Measurements from ENCODE around the gene CPTP. TPM values are rescaled to one million over a fixed set of nuclear protein-coding genes. Genes with fewer than 3 reads are reported as not detected.
A peak's percentile ranks its signal among the peaks of the same experiment; 100 is the strongest.

The CPTP gene
- total and polyA plus RNA-seq, 2 of the 13 experiments (the other 11 are each of a cell fraction or from before 2014, with no cell fraction given) = 5.5 to 9.3 TPM

DNA sequence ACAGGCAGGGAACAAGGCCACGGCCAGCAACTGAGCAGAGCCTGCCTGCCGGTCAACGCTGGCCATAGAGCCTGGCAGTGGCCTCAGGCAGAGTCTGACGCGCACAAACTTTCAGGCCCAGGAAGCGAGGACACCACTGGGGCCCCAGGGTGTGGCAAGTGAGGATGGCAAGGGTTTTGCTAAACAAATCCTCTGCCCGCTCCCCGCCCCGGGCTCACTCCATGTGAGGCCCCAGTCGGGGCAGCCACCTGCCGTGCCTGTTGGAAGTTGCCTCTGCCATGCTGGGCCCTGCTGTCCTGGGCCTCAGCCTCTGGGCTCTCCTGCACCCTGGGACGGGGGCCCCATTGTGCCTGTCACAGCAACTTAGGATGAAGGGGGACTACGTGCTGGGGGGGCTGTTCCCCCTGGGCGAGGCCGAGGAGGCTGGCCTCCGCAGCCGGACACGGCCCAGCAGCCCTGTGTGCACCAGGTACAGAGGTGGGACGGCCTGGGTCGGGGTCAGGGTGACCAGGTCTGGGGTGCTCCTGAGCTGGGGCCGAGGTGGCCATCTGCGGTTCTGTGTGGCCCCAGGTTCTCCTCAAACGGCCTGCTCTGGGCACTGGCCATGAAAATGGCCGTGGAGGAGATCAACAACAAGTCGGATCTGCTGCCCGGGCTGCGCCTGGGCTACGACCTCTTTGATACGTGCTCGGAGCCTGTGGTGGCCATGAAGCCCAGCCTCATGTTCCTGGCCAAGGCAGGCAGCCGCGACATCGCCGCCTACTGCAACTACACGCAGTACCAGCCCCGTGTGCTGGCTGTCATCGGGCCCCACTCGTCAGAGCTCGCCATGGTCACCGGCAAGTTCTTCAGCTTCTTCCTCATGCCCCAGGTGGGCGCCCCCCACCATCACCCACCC is 6.7 kb downstream of the CPTP start, which contains the start of gene TAS1R3 (continued):
- peak; percentile 37; the same call in 1 of the 2 replicates for TF ChIP-seq ZNF609 (CRISPR knock-in tag; IDR thresholded peaks at IDR 0.05; ENCODE audit: borderline replicate concordance)
- TF ChIP-seq POLR2A (IDR thresholded peaks at IDR 0.05; ENCODE audit: insufficient read depth in 1 of 2, low read depth in 2 of 2, low read length in 2 of 2) = no peak
- peak; percentile 59 for TF ChIP-seq HIC2 (CRISPR knock-in tag; IDR thresholded peaks at IDR 0.05; ENCODE audit: low read depth)
- TF ChIP-seq ZNF615 (CRISPR knock-in tag; IDR thresholded peaks at IDR 0.05; ENCODE audit: borderline replicate concordance) = no peak
- no peak for TF ChIP-seq TCF7L2 (IDR thresholded peaks at IDR 0.05; ENCODE audit: low read depth, low read length)
- TF ChIP-seq PHB2 (IDR thresholded peaks at IDR 0.05; ENCODE audit: partially characterized antibody) = no peak
- TF ChIP-seq RFX5 (IDR thresholded peaks at IDR 0.05; ENCODE audit: low read depth, low read length) = no peak
- TF ChIP-seq ZNF672 (CRISPR knock-in tag; IDR thresholded peaks at IDR 0.05) = peak; percentile 41; the same call in 1 of the 2 replicates
- no peak for TF ChIP-seq ZNF17 (CRISPR knock-in tag; IDR thresholded peaks at IDR 0.05)
- TF ChIP-seq ZFYVE20 (CRISPR knock-in tag; IDR thresholded peaks at IDR 0.05; ENCODE audit: borderline replicate concordance, low read depth) = no peak
- TF ChIP-seq, protein P1, sequence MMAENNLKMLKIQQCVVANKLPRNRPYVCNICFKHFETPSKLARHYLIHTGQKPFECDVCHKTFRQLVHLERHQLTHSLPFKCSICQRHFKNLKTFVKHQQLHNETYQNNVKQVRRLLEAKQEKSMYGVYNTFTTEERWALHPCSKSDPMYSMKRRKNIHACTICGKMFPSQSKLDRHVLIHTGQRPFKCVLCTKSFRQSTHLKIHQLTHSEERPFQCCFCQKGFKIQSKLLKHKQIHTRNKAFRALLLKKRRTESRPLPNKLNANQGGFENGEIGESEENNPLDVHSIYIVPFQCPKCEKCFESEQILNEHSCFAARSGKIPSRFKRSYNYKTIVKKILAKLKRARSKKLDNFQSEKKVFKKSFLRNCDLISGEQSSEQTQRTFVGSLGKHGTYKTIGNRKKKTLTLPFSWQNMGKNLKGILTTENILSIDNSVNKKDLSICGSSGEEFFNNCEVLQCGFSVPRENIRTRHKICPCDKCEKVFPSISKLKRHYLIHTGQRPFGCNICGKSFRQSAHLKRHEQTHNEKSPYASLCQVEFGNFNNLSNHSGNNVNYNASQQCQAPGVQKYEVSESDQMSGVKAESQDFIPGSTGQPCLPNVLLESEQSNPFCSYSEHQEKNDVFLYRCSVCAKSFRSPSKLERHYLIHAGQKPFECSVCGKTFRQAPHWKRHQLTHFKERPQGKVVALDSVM (CRISPR knock-in tag; IDR thresholded peaks at IDR 0.05) = peak; percentile 88
- TF ChIP-seq, protein P2, sequence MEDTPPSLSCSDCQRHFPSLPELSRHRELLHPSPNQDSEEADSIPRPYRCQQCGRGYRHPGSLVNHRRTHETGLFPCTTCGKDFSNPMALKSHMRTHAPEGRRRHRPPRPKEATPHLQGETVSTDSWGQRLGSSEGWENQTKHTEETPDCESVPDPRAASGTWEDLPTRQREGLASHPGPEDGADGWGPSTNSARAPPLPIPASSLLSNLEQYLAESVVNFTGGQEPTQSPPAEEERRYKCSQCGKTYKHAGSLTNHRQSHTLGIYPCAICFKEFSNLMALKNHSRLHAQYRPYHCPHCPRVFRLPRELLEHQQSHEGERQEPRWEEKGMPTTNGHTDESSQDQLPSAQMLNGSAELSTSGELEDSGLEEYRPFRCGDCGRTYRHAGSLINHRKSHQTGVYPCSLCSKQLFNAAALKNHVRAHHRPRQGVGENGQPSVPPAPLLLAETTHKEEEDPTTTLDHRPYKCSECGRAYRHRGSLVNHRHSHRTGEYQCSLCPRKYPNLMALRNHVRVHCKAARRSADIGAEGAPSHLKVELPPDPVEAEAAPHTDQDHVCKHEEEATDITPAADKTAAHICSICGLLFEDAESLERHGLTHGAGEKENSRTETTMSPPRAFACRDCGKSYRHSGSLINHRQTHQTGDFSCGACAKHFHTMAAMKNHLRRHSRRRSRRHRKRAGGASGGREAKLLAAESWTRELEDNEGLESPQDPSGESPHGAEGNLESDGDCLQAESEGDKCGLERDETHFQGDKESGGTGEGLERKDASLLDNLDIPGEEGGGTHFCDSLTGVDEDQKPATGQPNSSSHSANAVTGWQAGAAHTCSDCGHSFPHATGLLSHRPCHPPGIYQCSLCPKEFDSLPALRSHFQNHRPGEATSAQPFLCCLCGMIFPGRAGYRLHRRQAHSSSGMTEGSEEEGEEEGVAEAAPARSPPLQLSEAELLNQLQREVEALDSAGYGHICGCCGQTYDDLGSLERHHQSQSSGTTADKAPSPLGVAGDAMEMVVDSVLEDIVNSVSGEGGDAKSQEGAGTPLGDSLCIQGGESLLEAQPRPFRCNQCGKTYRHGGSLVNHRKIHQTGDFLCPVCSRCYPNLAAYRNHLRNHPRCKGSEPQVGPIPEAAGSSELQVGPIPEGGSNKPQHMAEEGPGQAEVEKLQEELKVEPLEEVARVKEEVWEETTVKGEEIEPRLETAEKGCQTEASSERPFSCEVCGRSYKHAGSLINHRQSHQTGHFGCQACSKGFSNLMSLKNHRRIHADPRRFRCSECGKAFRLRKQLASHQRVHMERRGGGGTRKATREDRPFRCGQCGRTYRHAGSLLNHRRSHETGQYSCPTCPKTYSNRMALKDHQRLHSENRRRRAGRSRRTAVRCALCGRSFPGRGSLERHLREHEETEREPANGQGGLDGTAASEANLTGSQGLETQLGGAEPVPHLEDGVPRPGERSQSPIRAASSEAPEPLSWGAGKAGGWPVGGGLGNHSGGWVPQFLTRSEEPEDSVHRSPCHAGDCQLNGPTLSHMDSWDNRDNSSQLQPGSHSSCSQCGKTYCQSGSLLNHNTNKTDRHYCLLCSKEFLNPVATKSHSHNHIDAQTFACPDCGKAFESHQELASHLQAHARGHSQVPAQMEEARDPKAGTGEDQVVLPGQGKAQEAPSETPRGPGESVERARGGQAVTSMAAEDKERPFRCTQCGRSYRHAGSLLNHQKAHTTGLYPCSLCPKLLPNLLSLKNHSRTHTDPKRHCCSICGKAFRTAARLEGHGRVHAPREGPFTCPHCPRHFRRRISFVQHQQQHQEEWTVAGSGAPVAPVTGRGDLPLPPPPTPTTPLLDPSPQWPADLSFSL (CRISPR knock-in tag; IDR thresholded peaks at IDR 0.05) = no peak
